Stimulated activated CD8-positive, alpha-beta memory T cell treated with anti-CD3 and anti-CD28 coated beads, Interleukin-2, amount 100 ng/mL, for 48 hours (primary cell): ENCODE data around the gene ARHGEF40.
"Not testable (repeated sequence)": the region's sequence is repeated elsewhere in the genome, so short reads cannot be mapped to it uniquely, and the experiment has no call there.

Source experiments
- DNase-seq, 2 donors: peaks; one replicate each; pipeline ENCODE4 v3.0.0-alpha.2; 2020; ENCODE audit warnings: low read depth in 2 of 2

The ARHGEF40 gene

DNA sequence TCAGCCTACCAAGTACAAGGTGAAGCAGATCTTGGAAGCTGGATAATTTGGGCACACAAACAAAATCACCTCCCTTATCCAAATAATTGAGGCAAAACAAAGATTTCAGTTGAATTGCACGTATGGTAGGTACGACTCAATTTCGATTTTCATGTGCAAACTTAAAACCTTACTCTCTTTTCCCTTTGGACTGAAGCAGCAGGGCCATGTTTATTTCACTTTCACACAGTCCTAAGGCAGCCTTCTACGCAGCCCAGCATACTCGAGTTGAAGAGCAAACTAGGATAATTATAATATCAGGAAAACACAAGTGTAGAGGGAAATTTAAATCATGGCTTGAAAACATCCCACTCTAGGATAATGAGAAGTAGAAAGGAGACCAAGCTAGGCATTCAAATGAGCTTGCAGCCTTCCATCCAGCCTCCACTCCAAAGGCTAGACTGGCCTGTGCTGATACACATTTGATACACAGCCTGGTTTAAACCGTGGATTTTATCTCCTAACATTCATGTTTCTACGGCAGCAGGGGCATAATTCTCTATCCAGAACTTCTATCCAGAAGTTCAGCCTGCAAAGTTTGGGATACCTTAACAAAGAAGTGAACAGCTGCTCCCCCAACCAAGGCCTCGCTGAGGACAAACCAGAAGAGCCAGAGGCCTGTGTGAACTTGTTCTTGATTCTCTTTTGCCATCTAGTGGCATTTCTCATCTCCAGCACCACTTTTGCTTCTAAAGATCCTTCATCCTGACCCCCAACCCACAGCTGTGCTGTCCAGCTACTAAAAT lies 30.3 kb upstream of the ARHGEF40 start:
- no peak for DNase-seq

DNA sequence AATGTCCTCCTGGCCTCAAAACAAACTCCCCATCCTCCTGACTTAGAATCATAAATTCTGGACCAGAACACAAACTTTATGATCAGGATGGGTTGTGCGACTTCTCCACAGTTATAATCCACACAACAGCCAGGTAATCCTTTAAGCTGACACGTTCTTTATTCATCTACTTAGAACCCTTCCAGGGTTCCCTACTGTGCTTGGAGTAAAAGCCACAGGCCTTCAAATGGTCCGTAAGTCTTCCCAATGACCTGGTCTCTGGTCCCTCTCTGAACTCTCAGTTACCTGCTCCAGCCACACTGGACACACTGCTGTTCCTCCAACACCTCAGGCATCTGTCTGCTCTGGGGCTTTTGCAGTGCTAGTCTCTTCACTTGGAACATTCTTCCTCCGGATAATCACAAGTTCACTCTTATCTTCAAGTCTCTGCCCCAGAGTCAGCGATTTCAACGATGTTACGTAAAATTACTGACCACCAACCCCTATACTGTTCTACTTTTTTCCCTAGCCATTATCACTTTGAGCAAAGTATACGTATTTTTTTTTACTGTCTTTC lies 29.7 kb upstream of the ARHGEF40 start:
- no peak for DNase-seq

DNA sequence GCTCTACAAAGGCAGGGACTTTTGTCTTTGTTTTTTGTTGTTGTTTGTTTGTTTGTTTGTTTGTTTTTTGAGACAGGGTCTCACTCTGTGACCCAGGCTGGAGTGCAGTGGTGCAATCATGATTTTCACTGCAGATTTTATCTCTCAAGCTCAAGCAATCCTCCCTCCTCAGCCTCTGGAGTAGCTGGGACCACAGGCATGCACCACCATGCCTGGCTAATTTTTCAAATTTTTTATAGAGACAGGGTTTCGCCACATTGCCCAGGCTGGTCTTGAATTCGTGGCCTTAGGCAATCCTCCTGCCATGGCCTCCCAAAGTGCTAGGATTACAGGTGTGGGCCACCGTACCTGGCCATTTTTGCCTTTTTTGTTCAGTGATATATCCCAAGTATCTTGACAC lies 29.2 kb upstream of the ARHGEF40 start:
- not testable (repeated sequence) for DNase-seq

DNA sequence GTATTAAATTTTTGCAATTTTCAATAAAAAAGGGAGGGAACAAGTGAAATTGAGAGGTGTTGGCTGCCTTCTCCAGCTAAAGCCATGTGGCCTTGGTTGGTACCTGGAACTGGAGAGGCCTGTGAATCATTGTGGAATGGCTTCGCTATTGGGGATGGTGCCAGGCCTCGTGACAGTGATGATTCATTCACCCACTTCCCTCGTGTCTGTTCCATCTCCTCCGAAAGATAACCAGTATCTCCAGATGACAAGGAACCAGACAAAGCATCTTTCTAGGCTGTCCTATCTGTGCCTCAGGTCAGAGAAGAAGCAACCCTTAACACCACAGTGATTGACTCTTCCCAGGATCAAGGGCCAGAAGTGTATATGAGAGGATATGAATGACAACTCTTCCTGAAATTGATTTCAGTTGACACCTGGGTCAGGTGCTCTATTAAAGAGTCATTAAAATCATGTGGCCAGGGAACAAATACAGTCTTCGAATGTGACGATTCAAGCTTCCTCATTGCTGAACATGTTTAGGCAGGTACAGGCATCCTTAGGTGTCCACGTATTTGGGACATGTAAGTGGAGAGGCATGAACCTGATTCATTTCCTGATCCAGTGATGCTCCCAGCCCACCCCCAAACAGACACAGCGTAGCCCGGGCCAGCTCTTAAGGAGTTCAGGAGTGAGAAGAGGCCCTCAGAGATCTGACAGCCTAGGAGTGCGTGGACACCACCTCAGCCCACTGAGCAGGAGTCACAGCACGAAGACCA lies 28.2 kb upstream of the ARHGEF40 start, which contains the start of gene RNASE7:
Gene RNASE7, plus strand, starts transcription at position 687 of the 758 bp plus-strand sequence. CDS start 631 bp downstream, outside the sequence.
- no peak for DNase-seq

DNA sequence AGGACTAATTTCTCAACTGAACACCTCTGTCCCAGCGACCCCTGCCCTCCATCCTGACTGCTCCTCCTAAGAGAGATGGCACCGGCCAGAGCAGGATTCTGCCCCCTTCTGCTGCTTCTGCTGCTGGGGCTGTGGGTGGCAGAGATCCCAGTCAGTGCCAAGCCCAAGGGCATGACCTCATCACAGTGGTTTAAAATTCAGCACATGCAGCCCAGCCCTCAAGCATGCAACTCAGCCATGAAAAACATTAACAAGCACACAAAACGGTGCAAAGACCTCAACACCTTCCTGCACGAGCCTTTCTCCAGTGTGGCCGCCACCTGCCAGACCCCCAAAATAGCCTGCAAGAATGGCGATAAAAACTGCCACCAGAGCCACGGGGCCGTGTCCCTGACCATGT lies 27.2 kb upstream of the ARHGEF40 start:
- no peak for DNase-seq

DNA sequence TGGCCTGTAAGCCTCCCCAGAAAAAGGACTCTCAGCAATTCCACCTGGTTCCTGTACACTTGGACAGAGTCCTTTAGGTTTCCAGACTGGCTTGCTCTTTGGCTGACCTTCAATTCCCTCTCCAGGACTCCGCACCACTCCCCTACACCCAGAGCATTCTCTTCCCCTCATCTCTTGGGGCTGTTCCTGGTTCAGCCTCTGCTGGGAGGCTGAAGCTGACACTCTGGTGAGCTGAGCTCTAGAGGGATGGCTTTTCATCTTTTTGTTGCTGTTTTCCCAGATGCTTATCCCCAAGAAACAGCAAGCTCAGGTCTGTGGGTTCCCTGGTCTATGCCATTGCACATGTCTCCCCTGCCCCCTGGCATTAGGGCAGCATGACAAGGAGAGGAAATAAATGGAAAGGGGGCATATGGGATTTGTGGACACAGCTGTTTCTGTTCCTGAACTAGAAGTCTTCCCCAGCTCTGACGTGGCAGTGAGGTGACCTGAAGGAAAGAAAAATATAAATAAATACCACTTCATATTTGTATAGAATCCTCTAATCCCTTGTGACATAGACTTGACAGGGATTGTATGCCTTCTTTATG lies 26.6 kb upstream of the ARHGEF40 start:
- DNase-seq: no peak

DNA sequence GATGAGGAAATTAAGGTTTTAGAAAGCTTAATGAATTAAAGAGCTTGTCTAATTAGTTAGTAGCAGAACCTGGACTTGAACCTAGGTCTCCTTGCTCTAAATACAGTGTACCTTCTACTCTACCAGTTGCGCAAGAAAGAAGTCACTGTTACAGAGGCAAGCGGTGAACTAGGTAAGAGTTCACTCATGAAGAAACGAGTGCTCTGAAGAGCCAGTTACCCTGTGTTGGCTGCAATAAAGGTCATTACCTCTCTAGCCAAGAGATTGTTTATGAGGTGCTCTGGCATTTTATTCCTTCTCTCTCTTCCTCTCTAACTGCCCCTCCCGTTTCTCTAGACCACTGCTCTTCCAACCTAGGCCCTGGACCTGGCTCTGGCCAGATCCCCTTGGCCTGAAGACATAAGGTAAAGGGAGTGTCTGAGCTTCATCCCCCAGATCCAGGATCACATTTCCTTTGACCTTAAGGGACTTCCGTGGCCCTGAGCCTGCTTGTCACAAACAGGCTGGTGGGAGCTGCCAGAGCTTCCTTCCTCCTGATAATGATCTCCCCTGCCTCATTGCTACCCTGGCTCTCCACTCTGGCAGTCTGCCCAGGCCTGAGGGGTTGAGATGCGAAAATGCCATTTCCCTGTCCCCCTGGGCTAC lies 26.0 kb upstream of the ARHGEF40 start:
- no peak for DNase-seq

DNA sequence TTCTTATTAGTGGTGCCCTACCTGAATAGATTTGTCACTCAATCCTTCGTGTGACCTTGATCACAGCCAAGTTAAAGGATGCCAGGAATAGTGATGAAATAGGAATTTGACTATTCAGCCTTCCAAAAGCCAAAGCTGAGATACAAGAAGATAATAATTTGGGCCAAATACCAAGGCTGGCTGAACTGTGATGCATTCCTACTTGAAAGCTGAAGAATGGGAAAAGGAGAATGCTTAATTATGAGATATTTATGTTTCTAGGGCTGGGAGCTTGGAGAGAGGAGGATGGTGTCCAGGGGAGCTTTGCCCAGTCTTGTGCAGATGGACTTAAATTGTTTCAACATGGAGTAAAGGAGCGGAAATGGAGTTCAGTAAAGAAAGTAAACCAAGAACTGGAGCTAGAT lies 22.7 kb upstream of the ARHGEF40 start:
- DNase-seq: no peak

DNA sequence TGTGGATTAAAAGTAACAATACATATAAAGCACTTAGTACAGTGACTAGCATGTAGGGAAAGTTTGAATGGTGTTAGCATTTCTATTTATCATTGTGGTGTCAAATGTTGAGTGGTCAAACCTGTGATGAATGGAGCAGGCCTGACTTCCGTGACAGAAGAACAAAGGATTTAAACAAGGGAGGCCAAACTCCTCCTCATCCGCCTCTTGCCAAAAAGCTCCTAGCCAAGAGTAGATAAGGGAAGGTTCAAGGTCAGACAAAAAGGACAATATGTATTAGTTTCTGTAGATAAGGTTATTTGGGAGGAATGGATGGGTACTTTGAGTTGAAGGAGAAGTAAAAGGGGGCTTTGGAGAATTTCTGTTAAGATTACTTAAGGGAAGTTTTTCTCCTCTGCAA lies 21.5 kb upstream of the ARHGEF40 start:
- DNase-seq: no peak

DNA sequence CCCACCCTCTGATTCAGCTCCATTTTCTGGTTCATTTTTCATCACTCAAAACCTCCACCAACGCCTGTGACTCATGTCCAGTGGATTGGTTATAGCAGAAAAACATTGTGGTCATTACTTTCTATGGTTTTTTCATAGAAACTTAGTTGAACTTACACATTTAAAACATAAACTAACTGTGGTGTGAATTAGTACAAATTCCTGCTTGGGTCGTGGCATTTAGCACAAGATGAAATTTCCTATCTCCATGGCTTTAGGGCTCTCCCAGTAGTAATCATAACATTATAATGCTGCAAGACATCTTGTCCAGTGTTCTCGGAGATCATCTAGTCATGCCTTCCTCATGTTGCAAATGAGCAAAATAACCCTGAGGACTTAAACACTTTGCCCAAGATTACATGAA lies 20.8 kb upstream of the ARHGEF40 start:
- no peak for DNase-seq

DNA sequence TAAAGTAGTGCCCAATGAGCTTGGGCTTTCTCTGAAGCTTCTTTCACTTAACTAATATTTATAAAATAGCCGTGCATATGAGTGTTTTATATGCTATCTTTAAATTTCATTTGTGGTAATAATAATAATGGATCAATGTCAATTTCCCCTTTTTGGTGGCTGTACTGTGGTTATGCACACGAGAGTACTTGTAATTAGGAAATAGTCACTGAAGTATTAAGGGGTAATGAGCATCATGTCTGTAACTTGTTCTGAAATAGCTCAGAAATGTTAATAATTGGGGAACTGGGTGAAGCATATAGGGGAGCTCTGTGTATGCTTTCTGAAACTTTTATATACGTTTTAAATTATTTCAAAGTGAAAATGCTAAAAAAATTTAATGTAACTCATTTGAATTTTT lies 19.5 kb upstream of the ARHGEF40 start:
- DNase-seq: no peak

DNA sequence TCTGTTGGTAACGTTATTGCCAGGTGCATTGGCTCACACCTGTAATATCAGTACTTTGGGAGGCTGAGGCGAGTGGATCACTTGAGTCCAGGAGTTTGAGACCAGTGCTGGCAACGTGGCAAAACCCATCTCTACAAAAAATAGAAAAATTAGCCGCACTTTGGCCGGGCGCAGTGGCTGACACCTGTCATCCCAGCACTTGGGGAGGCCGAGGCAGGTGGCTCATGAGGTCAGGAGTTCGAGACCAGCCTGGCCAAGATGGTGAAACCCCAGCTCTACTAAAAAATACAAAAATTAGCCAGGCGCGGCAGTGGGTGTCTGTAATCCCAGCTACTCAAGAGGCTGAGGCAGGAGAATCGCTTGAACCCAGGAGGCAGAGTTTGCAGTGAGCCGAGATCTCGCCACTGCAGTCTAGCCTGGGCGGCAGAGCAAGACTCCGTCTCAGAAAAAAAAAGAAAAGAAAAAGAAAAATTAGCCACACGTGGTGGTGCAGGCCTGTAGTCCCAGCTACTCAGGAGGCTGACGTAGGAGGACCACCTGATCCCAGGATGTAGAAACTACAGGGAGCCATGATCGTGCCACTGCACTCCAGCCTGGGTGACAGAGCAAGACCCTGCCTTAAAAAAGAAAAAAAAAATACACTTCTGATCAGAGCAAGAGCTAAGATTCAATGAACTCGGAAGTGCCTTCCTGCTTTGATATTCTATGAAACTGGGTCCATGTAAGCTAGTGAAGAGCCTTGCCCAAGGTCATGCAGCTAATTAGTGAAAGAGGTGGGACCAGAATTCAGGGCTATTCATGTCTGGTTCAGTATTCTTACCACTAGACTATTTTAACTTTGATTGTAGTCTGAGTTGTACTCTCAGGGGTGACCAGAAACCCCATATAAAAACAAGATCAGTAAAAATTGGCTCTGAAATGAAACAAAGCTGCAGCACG lies 16.7 kb upstream of the ARHGEF40 start:
- no peak for DNase-seq

DNA sequence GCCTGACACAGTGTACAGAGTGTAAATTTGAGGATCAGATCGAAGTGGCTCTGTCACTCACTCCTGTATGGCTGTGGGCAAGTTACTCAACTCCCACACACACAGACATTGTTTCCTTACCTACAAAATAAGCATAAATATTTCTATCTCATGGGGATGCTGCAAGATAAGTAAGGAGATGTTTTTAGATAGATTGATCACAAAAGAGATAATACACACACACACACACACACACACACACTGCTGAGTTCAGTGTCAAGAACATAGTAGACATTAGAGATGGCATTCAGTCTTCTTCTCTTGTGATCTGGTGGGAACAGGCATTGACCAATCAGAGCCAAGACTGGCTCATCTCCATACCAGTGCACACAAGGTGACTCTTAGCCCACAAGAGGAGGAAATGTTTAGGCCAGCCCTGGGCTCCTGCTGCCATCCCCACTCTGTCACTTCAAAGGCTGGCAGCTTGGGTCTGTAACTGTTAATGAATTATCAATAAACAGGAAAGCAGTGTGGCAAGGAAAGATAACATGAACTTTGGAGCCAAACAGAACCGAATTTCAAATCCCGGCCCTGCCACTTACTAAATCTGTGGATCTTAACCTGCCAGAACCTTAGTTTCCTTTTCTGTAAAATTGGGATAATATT lies 15.9 kb upstream of the ARHGEF40 start:
- no peak for DNase-seq

DNA sequence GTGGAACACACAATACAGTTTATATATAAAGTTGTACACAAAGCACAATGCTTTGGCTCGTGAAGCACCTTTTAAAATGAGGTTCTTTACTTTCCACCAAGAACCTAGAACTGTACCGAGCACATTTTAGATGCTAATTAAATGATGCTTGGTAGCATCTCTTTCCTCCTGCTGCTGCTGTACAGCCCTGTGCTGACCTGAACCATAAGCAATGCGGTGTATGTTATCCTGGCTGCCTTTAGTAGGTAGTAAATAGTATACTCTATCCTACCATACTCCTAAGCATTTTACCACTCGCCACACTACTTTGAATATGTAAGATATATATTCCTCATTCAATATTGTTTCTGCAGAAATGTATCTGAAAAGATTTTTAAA lies 15.3 kb upstream of the ARHGEF40 start:
- no peak for DNase-seq

DNA sequence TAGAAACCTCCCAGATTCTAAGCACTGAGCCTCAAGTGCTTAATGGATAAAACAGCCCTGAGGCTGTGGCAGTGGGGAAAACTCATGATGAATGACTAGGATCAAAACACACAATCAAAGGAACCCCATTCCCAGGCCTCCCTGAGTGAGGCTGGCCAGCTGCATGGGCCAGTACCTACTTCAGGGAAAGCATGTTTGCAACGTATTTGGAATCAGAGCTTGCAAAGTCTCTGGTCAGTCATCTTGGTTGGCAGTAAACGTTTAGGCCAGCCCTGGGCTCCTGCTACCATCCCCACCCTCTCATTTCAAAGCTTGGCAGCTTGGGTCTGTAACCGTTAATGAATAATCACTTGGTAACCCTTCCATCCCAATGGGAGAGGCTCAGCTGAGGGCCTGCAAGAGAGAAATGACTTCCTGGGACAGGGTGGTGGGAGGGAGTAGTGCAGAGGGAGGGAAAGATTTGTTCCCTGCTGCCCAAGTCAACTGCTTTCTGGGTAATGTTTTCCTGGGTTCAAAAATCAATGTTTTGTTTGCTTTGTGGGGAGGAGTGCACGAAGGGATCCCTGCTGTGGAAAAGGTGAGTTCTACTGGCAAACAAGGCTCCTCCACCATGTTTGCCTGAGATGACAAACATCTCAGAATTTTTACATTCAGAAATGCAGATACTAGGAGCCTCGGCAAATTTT lies 14.5 kb upstream of the ARHGEF40 start:
- no peak for DNase-seq

DNA sequence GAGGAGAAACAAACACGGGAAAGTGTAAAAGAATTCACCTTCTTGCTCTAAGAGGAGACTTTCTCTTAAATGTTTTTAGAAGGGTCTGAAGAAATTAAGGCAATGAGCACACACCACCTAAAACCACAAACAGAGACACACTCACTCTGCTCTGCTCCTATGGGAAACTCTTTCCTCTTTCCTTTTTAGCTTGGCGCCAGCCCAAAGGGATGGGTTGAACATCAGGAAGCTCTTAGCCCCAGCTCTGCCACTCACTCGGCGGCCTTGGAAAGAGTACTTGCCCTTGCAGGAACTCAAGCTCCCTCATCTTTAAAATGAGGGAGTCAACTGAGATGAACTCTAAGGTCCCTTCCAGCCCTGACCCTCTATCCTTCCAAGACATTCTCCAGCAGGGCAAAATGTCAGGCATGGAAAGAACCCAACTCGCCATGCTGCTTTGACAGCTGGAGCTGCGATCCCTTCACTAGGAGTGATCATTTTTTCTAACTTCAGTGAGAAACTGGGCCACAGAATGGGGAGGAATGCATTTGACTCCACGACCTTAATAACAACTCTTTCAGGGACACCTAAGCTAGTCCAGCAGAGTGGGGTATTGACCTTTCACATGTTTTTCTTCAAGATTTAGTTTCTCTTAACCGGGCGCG lies 13.5 kb upstream of the ARHGEF40 start:
- no peak for DNase-seq

DNA sequence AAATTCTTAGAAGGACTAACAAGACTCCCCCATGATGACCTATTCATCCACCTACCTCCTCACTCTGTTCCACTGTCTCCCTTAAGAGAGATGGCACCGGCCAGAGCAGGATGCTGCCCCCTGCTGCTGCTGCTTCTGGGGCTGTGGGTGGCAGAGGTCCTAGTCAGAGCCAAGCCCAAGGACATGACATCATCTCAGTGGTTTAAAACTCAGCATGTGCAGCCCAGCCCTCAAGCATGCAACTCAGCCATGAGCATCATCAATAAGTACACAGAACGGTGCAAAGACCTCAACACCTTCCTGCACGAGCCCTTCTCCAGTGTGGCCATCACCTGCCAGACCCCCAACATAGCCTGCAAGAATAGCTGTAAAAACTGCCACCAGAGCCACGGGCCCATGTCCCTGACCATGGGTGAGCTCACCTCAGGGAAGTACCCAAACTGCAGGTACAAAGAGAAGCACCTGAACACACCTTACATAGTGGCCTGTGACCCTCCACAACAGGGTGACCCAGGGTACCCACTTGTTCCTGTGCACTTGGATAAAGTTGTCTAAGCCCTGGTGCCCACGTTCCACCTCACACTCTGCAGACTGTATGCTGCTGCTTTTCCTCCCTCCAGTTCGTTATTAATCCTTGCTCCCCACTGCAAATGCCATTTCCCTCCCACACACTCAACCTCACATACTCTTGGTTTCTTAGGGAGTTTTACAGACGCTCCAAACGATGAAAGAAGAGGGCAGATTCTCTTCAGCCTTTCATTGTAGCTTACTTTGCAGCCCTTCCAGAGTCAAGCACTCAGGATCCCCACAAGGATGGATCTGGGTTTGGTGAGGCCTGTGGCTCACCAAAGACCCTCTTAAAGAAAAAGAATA lies 12.1 kb upstream of the ARHGEF40 start, which contains the start of gene RNASE8:
Gene RNASE8, plus strand, starts transcription at position 20 of the 873 bp plus-strand sequence. Its CDS starts 71 bp downstream, at position 91.
- DNase-seq: no peak

DNA sequence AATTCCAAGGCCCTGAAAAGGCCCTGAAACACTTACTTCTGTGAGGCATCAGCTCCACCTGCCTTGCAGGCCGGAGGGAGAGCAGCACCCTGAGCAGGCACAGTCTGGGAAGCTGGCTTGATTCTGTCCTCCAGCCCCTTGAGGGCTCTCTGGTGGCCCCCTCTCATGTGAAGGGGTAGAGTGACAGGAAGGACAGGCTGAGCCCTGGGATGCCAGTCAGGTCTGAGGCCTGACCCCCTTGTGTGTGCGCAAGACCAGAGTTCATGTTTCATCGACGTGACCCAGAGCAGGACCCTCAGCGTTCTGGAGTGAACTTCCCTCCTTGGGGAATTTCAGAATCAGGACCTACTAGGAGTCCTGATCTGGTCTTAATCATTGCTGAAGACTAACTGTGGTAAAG lies 11.2 kb upstream of the ARHGEF40 start:
- no peak for DNase-seq
